ENCODE results near the gene EDN1. TPM values are rescaled to one million over a fixed set of nuclear protein-coding genes. Genes with fewer than 3 reads are reported as not detected.
A peak's percentile ranks its signal among the peaks of the same experiment; 100 is the strongest.

The EDN1 gene
- total and polyA plus RNA-seq, 2 of the 4 experiments (the other 2 are of a cell fraction), result 5.6 to 9.0 TPM

DNA sequence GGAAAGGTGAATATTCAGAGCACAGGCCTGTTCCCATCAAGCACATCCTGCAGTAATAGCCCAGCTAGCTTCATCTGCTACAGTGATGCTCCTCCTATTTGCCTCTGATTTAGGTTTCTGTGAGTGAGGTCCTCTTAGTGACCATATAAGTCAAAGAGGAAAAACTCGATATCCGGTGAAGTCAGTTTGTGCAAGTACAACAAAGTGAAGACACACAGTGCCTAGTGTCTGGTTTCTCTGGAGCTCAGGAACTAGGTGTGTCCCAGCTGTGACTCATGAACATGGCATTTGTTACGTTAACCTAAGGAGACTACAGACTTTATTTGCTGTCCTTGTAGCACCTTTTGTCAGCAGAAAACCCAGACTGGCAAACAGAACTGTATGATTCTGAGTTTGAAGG, 33.9 kb downstream of the EDN1 start:
- Histone ChIP-seq H2BK120ac (ENCODE audit: low read depth, low read length) (0 out of 2 replicates have a peak overlapping the region, but pooled peaks have one; percentile 20), H2BK20ac (ENCODE audit: low read depth, low read length) (no peak overlapping the region), H3K36me3 (ENCODE audit: control insufficient read depth, insufficient read depth, low read length) (no peaks in the 10 kb centered on the region), H4K91ac (ENCODE audit: insufficient read depth, low read depth, low read length) (no peak overlapping the region), H3K27me3 (ENCODE audit: control insufficient read depth, insufficient read depth, low read length) (no peaks in the 10 kb centered on the region), H4K5ac (ENCODE audit: low read depth, low read length) (no peak overlapping the region), H4K8ac (ENCODE audit: low read depth in 2 of 2, low read length in 2 of 2) (no peak overlapping the region), H3K18ac (ENCODE audit: low read depth, low read length) (no peak overlapping the region), H2AK5ac (ENCODE audit: low read depth, low read length) (no peak overlapping the region), H3K9me3 (ENCODE audit: control insufficient read depth, insufficient read depth, low read length) (no peaks in the 10 kb centered on the region), H3K4me1 (ENCODE audit: control insufficient read depth, insufficient read depth, low read length) (no peaks in the 10 kb centered on the region; the same call in 1 of the 2 replicates), H3K79me1 (ENCODE audit: low read depth in 1 of 2, low read length in 2 of 2) (no peaks in the 10 kb centered on the region), H3K9ac (ENCODE audit: low read depth, low read length) (no peak overlapping the region), H3K14ac (replicated peaks; ENCODE audit: low read depth, low read length) (peak overlapping the region; percentile 23), H2AFZ (replicated peaks; ENCODE audit: low read length, poor library complexity) (peak overlapping the region; percentile 57), H3K4ac (ENCODE audit: low read depth, low read length) (peak overlapping the region; percentile 9; the same call in 1 of the 2 replicates), H3K4me3 (ENCODE audit: insufficient read depth, low read depth, low read length) (no peak overlapping the region), H2BK15ac (ENCODE audit: low read depth, low read length) (peak overlapping the region; percentile 19; the same call in 1 of the 3 replicates), H2BK5ac (ENCODE audit: low read depth, low read length, poor library complexity, severe bottlenecking) (no peak overlapping the region), H3K27ac (ENCODE audit: insufficient read depth, low read length) (no peak overlapping the region), H4K20me1 (ENCODE audit: insufficient read depth, low read length) (no peaks in the 10 kb centered on the region), H3K56ac (ENCODE audit: extremely low read depth, insufficient read depth, low read length) (no peak overlapping the region), H2AK9ac (replicated peaks; ENCODE audit: low read depth, low read length, poor library complexity) (no peak overlapping the region), H3K9me1 (ENCODE audit: insufficient read depth, low read length) (no peaks in the 10 kb centered on the region), H3K4me2 (ENCODE audit: low read depth, low read length) (no peak overlapping the region), H3K23ac (ENCODE audit: low read depth, low read length) (no peak overlapping the region)
- ChIA-PET CTCF (interaction anchor here (0.6 to 0.9 kb wide), 2 partner anchors 10 to 1472 kb away, joined by 3 to 4 read pairs; no protein-coding TSS in a partner anchor), POLR2A (ENCODE audit: unreplicated experiment) (no interaction called here)
- ATAC-seq (ENCODE audit: low read depth) (no peak), DNase-seq (peak; percentile 52)
- WGBS, 2 experiments (ENCODE audit: extremely low coverage in 2 of 2, insufficient read length in 1 of 2), result 94% methylated on average over 2 of the region's 3 CpGs; no CpG with 5 or more reads in 1 of the 2 experiments
- intact Hi-C loops (cut with micrococcal nuclease), result no loop called here
- dilution Hi-C loops (cut with HindIII; ENCODE audit: low sequenced_read_pairs, unreplicated experiment), result no loop called here
- no peak for TF ChIP-seq USF2 (IDR thresholded peaks at IDR 0.05; ENCODE audit: low read depth, low read length)
- TF ChIP-seq CHD1 (IDR thresholded peaks at IDR 0.05; ENCODE audit: low read depth, low read length), result no peak
- no peak for TF ChIP-seq NFE2L2 (IDR thresholded peaks at IDR 0.05; ENCODE audit: low read depth, low read length)
- no peak for TF ChIP-seq SMC3 (IDR thresholded peaks at IDR 0.05; ENCODE audit: low read depth, low read length)
- TF ChIP-seq BHLHE40 (IDR thresholded peaks at IDR 0.05; ENCODE audit: low read depth, low read length), result no peak
- TF ChIP-seq RAD21 (IDR thresholded peaks at IDR 0.05; ENCODE audit: low read length), result no peak
- TF ChIP-seq FOS (IDR thresholded peaks at IDR 0.05; ENCODE audit: low read depth, low read length), result no peak
- TF ChIP-seq MAFK (IDR thresholded peaks at IDR 0.05; ENCODE audit: low read depth, low read length), result no peak
- TF ChIP-seq ELK1 (IDR thresholded peaks at IDR 0.05; ENCODE audit: borderline replicate concordance, low read depth, low read length), result no peak
- no peak for TF ChIP-seq RCOR1 (IDR thresholded peaks at IDR 0.05; ENCODE audit: insufficient replicate concordance, low read length)
- TF ChIP-seq MAZ (IDR thresholded peaks at IDR 0.05; ENCODE audit: borderline replicate concordance, low read depth, low read length), result no peak
- no peak for TF ChIP-seq POLR2A (IDR thresholded peaks at IDR 0.05; ENCODE audit: low read depth, low read length)
- no peak for TF ChIP-seq RFX5 (IDR thresholded peaks at IDR 0.05; ENCODE audit: low read depth, low read length)
- no peak for TF ChIP-seq CEBPB (IDR thresholded peaks at IDR 0.05; ENCODE audit: low read depth, low read length)
- TF ChIP-seq MXI1 (IDR thresholded peaks at IDR 0.05; ENCODE audit: borderline replicate concordance, low read depth, low read length), result no peak
- TF ChIP-seq, protein P1, sequence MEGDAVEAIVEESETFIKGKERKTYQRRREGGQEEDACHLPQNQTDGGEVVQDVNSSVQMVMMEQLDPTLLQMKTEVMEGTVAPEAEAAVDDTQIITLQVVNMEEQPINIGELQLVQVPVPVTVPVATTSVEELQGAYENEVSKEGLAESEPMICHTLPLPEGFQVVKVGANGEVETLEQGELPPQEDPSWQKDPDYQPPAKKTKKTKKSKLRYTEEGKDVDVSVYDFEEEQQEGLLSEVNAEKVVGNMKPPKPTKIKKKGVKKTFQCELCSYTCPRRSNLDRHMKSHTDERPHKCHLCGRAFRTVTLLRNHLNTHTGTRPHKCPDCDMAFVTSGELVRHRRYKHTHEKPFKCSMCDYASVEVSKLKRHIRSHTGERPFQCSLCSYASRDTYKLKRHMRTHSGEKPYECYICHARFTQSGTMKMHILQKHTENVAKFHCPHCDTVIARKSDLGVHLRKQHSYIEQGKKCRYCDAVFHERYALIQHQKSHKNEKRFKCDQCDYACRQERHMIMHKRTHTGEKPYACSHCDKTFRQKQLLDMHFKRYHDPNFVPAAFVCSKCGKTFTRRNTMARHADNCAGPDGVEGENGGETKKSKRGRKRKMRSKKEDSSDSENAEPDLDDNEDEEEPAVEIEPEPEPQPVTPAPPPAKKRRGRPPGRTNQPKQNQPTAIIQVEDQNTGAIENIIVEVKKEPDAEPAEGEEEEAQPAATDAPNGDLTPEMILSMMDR (conservative IDR thresholded peaks at IDR 0.05; ENCODE audit: low read depth, low read length), result no peak
- in situ Hi-C loops (cut with MboI; ENCODE audit: low sequenced_read_pairs), result no loop called here
- no TSS peak for BruUV-seq (replicated peaks)

Measured in IMR-90 (cell line).